H9 (cell line): ENCODE data around the gene WLS. TPM values are rescaled to one million over a fixed set of nuclear protein-coding genes. Genes with fewer than 3 reads are reported as not detected.

Experiments used
- DNase-seq: peaks from one replicate; pipeline ENCODE4 v3.0.0-alpha.2; 2017
- H2AFZ ChIP-seq: one replicate; pipeline ENCODE4 v1.6.1; 2013; ENCODE audit warnings: mild to moderate bottlenecking, low read length, control low read depth, moderate library complexity
- H2AK5ac ChIP-seq: 2 replicates; pipeline ENCODE4 v1.6.1; 2013; ENCODE audit warnings: low read length, control low read depth, mixed read lengths; ENCODE audit not compliant: insufficient read length
- H2BK120ac ChIP-seq: one replicate; pipeline ENCODE4 v1.6.1; 2013; ENCODE audit warnings: low read depth, mild to moderate bottlenecking, low read length, control low read depth, inconsistent platforms; ENCODE audit not compliant: poor library complexity, severe bottlenecking
- H2BK12ac ChIP-seq: 2 replicates; pipeline ENCODE4 v1.6.1; 2013; ENCODE audit warnings: low read length, control low read depth, mixed read lengths, low read depth; ENCODE audit not compliant: insufficient read length
- H2BK15ac ChIP-seq: 2 replicates; pipeline ENCODE4 v1.6.1; 2013; ENCODE audit warnings: low read depth, low read length, control low read depth
- H2BK20ac ChIP-seq: one replicate; pipeline ENCODE4 v1.6.1; 2013; ENCODE audit warnings: low read depth, mild to moderate bottlenecking, low read length, control low read depth, inconsistent platforms; ENCODE audit not compliant: poor library complexity, severe bottlenecking
- H2BK5ac ChIP-seq: 2 replicates; pipeline ENCODE4 v1.6.1; 2013; ENCODE audit warnings: low read length, control low read depth, mixed read lengths; ENCODE audit not compliant: insufficient read length
- H3K14ac ChIP-seq: 2 replicates; pipeline ENCODE4 v1.6.1; 2013; ENCODE audit warnings: low read length, control low read depth; ENCODE audit not compliant: insufficient read depth
- H3K18ac ChIP-seq: 2 replicates; pipeline ENCODE4 v1.6.1; 2013; ENCODE audit warnings: low read depth, mild to moderate bottlenecking, mixed read lengths, low read length, control low read depth; ENCODE audit not compliant: insufficient read length
- H3K23ac ChIP-seq: 2 replicates; pipeline ENCODE4 v1.6.1; 2013; ENCODE audit warnings: low read length, control low read depth, mixed read lengths, low read depth; ENCODE audit not compliant: insufficient read length
- H3K23me2 ChIP-seq: 2 replicates; pipeline ENCODE4 v1.6.1; 2013; ENCODE audit warnings: low read depth, mild to moderate bottlenecking, mixed read lengths, low read length, control low read depth; ENCODE audit not compliant: insufficient read length, poor library complexity, severe bottlenecking
- H3K27ac ChIP-seq: 2 replicates; pipeline ENCODE4 v1.5.1; 2013; ENCODE audit warnings: low read length, control low read depth, mixed read lengths, low read depth; ENCODE audit not compliant: insufficient read length
- H3K27me3 ChIP-seq: 2 replicates; pipeline ENCODE4 v1.6.1; 2013; ENCODE audit warnings: low read length, control low read depth, inconsistent platforms; ENCODE audit not compliant: insufficient read depth
- H3K4ac ChIP-seq: 2 replicates; pipeline ENCODE4 v1.6.1; 2013; ENCODE audit warnings: low read depth, mild to moderate bottlenecking, control low read depth, inconsistent platforms, low read length, moderate library complexity
- H3K4me1 ChIP-seq: 2 replicates; pipeline ENCODE4 v1.6.1; 2013; ENCODE audit warnings: low read length, control low read depth, inconsistent platforms; ENCODE audit not compliant: insufficient read depth
- H3K4me2 ChIP-seq: 2 replicates; pipeline ENCODE4 v1.6.1; 2013; ENCODE audit warnings: low read length, control low read depth, mixed read lengths; ENCODE audit not compliant: insufficient read length, insufficient read depth
- H3K56ac ChIP-seq: 2 replicates; pipeline ENCODE4 v1.6.1; 2013; ENCODE audit warnings: low read depth, mild to moderate bottlenecking, mixed read lengths, low read length, control low read depth; ENCODE audit not compliant: insufficient read length
- H3K79me1 ChIP-seq: 2 replicates; pipeline ENCODE4 v1.6.1; 2013; ENCODE audit warnings: low read depth, mild to moderate bottlenecking, moderate library complexity, low read length, control low read depth, inconsistent platforms; ENCODE audit not compliant: insufficient read depth, poor library complexity, severe bottlenecking
- H3K79me2 ChIP-seq: 2 replicates; pipeline ENCODE4 v1.6.1; 2013; ENCODE audit warnings: low read length, control low read depth, inconsistent platforms; ENCODE audit not compliant: insufficient read depth
- H3K9ac ChIP-seq: 2 replicates; pipeline ENCODE4 v1.6.1; 2013; ENCODE audit warnings: low read length, control low read depth, mixed read lengths; ENCODE audit not compliant: insufficient read length; ENCODE audit errors: extremely low read depth
- H3K9me3 ChIP-seq: one replicate; pipeline ENCODE4 v1.6.1; 2013; ENCODE audit warnings: low read depth, low read length, inconsistent platforms; ENCODE audit not compliant: control insufficient read depth
- H3T11ph ChIP-seq: one replicate; pipeline ENCODE4 v1.6.1; 2013; ENCODE audit warnings: mild to moderate bottlenecking, low read length, control low read depth, inconsistent platforms
- H4K20me1 ChIP-seq: one replicate; pipeline ENCODE4 v1.6.1; 2013; ENCODE audit not compliant: control insufficient read depth, insufficient read length, insufficient read depth
- H4K5ac ChIP-seq: 2 replicates; pipeline ENCODE4 v1.6.1; 2013; ENCODE audit warnings: low read depth, mild to moderate bottlenecking, mixed read lengths, low read length, control low read depth; ENCODE audit not compliant: insufficient read length
- H4K8ac ChIP-seq: replicated peaks from 2 replicates; pipeline ENCODE4 v1.6.1; 2013; ENCODE audit warnings: low read length, control low read depth, mixed read lengths, low read depth; ENCODE audit not compliant: insufficient read length
- H4K91ac ChIP-seq: 2 replicates; pipeline ENCODE4 v1.6.1; 2013; ENCODE audit warnings: low read depth, mild to moderate bottlenecking, moderate library complexity, mixed read lengths, low read length, control low read depth; ENCODE audit not compliant: insufficient read length
- H3K27ac Mint-ChIP-seq, 3 experiments: 2 replicates in 2 of 3; 3 replicates in 1 of 3; pipeline ENCODE4 v1.8.0; 2020 to 2021; ENCODE audit warnings: mixed read lengths in 3 of 3, mild to moderate bottlenecking in 1 of 3, moderate library complexity in 1 of 3
- H3K27me3 Mint-ChIP-seq: 2 replicates; pipeline ENCODE4 v1.8.0; 2021; ENCODE audit warnings: low read depth, mild to moderate bottlenecking, moderate library complexity, mixed read lengths
- H3K36me3 Mint-ChIP-seq, 3 experiments: 2 replicates in 2 of 3; 3 replicates in 1 of 3; pipeline ENCODE4 v1.8.0; 2020 to 2021; ENCODE audit warnings: low read depth in 3 of 3, mixed read lengths in 3 of 3; ENCODE audit not compliant: insufficient read depth in 1 of 3
- H3K4me1 Mint-ChIP-seq, 2 experiments: 2 replicates each; pipeline ENCODE4 v1.8.0; 2020; ENCODE audit warnings: mixed read lengths in 2 of 2
- H3K4me3 Mint-ChIP-seq, 2 experiments: 2 replicates in 1 of 2; 3 replicates in 1 of 2; pipeline ENCODE4 v1.8.0; 2020 to 2021; ENCODE audit warnings: mild to moderate bottlenecking in 2 of 2, mixed read lengths in 2 of 2, moderate library complexity in 1 of 2
- H3K9me3 Mint-ChIP-seq, 2 experiments: 2 replicates in 1 of 2; 3 replicates in 1 of 2; pipeline ENCODE4 v1.8.0; 2020; ENCODE audit warnings: mild to moderate bottlenecking in 2 of 2, mixed read lengths in 2 of 2, moderate library complexity in 1 of 2
- WGBS: extraction: QIAGEN DNeasy Blood & Tissue Kit; methylation state at CpG from one replicate; pipeline ENCODE4 v1.1.7; 2013; ENCODE audit warnings: missing lambda C conversion rate, low lambda C conversion rate, mixed read lengths; ENCODE audit not compliant: insufficient read length; ENCODE audit errors: extremely low coverage; 5-methylcytosine and 5-hydroxymethylcytosine counted together
- total RNA-seq: library from RNA; stranded (reverse); gene quantifications from 2 replicates; pipeline ENCODE4 v1.2.1, GENCODE V29; 2021
- TF ChIP-seq, protein P1 (sequence below): fragments of 200-600 bp; sonication (generic); conservative IDR thresholded peaks from 3 replicates; pipeline ENCODE4 v1.8.0; 2021; ENCODE audit warnings: antibody characterized with exemption, mild to moderate bottlenecking

WLS gene
- total RNA-seq, 1 experiment from 2014 or later, result 0.94 TPM

- Histone ChIP-seq H3K79me1 (no peaks in the 10 kb centered on the region), H3K9me3 (no peaks in the 10 kb centered on the region), H2BK5ac (no peak overlapping the region), H4K5ac (no peak overlapping the region), H2BK120ac (no peak overlapping the region), H2BK20ac (no peak overlapping the region), H4K91ac (no peak overlapping the region), H2BK15ac (no peak overlapping the region), H3K79me2 (no peaks in the 10 kb centered on the region), H3K4ac (no peak overlapping the region), H3K18ac (no peak overlapping the region), H3K56ac (no peak overlapping the region), H4K8ac (no peak overlapping the region), H3K23ac (no peak overlapping the region), H2AFZ (no peak overlapping the region), H2BK12ac (no peak overlapping the region), H3K9ac (no peak overlapping the region), H4K20me1 (no peaks in the 10 kb centered on the region), H3K27ac (no peak overlapping the region), H3K4me2 (no peak overlapping the region), H3K14ac (no peak overlapping the region), H3K4me1 (no peaks in the 10 kb centered on the region), H3K27me3 (no peaks in the 10 kb centered on the region), H2AK5ac (no peak overlapping the region), H3T11ph (no peak overlapping the region), H3K23me2 (no peaks in the 10 kb centered on the region)
- no peaks in the 10 kb centered on the region for H3K36me3 Mint-ChIP-seq
- TF ChIP-seq, protein P1, sequence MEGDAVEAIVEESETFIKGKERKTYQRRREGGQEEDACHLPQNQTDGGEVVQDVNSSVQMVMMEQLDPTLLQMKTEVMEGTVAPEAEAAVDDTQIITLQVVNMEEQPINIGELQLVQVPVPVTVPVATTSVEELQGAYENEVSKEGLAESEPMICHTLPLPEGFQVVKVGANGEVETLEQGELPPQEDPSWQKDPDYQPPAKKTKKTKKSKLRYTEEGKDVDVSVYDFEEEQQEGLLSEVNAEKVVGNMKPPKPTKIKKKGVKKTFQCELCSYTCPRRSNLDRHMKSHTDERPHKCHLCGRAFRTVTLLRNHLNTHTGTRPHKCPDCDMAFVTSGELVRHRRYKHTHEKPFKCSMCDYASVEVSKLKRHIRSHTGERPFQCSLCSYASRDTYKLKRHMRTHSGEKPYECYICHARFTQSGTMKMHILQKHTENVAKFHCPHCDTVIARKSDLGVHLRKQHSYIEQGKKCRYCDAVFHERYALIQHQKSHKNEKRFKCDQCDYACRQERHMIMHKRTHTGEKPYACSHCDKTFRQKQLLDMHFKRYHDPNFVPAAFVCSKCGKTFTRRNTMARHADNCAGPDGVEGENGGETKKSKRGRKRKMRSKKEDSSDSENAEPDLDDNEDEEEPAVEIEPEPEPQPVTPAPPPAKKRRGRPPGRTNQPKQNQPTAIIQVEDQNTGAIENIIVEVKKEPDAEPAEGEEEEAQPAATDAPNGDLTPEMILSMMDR, result no peak
- peaks cover 3 to 9% of the 10 kb centered on the region in 2 experiments; a peak in 2 of 4 replicates for H3K4me1 Mint-ChIP-seq
- WGBS, result no CpG with 5 or more reads among the region's 3 CpGs
- H3K4me3 Mint-ChIP-seq, result no peak overlapping the region
- no peaks in the 10 kb centered on the region for H3K9me3 Mint-ChIP-seq
- no peak overlapping the region for H3K27ac Mint-ChIP-seq
- DNase-seq, result no peak
- H3K27me3 Mint-ChIP-seq, result peaks cover 21% of the 10 kb centered on the region
Measured at GRCh38 chr1:68205794-68206358, 26.4 kb downstream of the WLS start.
